IPS DF 6.9 (cell line): ENCODE data around the gene MAP3K9.

Source experiments
- DNase-seq: peaks from one replicate; pipeline ENCODE4 v3.0.0-alpha.2; 2013; ENCODE audit warnings: low read depth, low spot score
- H3K27ac ChIP-seq: one replicate; pipeline ENCODE4 v1.5.1; 2013; ENCODE audit warnings: low read length, control low read depth
- H3K27me3 ChIP-seq: 2 replicates; pipeline ENCODE4 v1.6.1; 2013; ENCODE audit warnings: mild to moderate bottlenecking, low read length; ENCODE audit not compliant: control insufficient read depth, insufficient read depth
- H3K36me3 ChIP-seq: 2 replicates; pipeline ENCODE4 v1.6.1; 2013; ENCODE audit warnings: low read length; ENCODE audit not compliant: control insufficient read depth, insufficient read depth
- H3K4me1 ChIP-seq: 2 replicates; pipeline ENCODE4 v1.6.1; 2013; ENCODE audit warnings: low read length; ENCODE audit not compliant: control insufficient read depth, insufficient read depth
- H3K4me3 ChIP-seq: 2 replicates; pipeline ENCODE4 v1.5.1; 2013; ENCODE audit warnings: mild to moderate bottlenecking, low read length
- H3K9me3 ChIP-seq: 2 replicates; pipeline ENCODE4 v1.6.1; 2013; ENCODE audit warnings: low read length, inconsistent platforms; ENCODE audit not compliant: control insufficient read depth, insufficient read depth
- WGBS: extraction: QIAGEN DNeasy Blood & Tissue Kit; methylation state at CpG from one replicate; pipeline ENCODE4 v1.1.7; 2013; ENCODE audit warnings: mixed read lengths, missing lambda C conversion rate; ENCODE audit not compliant: insufficient read length, insufficient coverage; 5-methylcytosine and 5-hydroxymethylcytosine counted together

MAP3K9 gene

DNA sequence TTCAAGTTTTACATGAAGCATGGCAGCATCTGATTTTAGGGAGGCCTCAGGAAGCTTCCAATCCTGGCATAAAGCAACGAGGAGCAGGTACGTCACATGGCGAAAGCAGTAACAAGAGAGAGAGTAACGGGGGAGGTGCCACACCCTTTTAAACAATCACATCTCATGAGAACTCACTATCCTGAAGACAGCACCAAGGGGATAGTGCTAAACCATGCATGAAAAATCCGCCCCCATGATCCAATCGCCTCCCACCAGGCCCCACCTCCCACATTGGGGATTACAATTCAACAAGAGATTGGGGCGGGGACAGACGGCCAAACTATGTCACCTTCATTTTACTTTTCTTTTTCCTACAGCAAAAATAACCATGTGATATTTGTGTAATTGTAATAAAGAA, 7.2 kb upstream of the MAP3K9 start:
- Histone ChIP-seq H3K4me1 (no peaks in the 10 kb centered on the region), H3K9me3 (no peaks in the 10 kb centered on the region), H3K4me3 (no peak overlapping the region), H3K36me3 (no peaks in the 10 kb centered on the region), H3K27me3 (no peaks in the 10 kb centered on the region), H3K27ac (no peak overlapping the region)
- no CpG with 5 or more reads among the region's 8 CpGs for WGBS
- DNase-seq: no peak

DNA sequence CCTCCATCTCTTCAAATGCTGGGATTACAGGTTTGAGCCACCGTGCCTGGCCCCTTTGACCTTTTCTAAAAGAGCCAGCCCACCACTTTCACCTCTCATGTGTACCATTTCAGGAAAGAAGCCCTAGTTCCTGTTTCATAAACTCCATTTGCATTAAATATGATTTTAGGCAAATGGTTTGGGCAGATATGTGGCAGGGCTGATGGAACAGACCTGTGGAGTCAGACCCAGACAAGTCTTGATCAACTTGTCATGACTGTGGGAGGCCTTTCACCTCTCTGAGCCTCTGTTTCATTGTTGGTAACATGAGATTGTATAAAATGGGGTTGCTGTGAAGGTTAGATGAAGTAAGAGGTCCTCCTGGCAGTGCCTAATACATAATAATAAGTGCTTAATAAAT, 5.2 kb upstream of the MAP3K9 start:
- Histone ChIP-seq H3K27me3 (no peaks in the 10 kb centered on the region), H3K36me3 (no peaks in the 10 kb centered on the region), H3K4me3 (no peak overlapping the region), H3K9me3 (no peaks in the 10 kb centered on the region), H3K27ac (no peak overlapping the region), H3K4me1 (no peaks in the 10 kb centered on the region)
- WGBS: no CpG with 5 or more reads among the region's 1 CpG
- DNase-seq: no peak

DNA sequence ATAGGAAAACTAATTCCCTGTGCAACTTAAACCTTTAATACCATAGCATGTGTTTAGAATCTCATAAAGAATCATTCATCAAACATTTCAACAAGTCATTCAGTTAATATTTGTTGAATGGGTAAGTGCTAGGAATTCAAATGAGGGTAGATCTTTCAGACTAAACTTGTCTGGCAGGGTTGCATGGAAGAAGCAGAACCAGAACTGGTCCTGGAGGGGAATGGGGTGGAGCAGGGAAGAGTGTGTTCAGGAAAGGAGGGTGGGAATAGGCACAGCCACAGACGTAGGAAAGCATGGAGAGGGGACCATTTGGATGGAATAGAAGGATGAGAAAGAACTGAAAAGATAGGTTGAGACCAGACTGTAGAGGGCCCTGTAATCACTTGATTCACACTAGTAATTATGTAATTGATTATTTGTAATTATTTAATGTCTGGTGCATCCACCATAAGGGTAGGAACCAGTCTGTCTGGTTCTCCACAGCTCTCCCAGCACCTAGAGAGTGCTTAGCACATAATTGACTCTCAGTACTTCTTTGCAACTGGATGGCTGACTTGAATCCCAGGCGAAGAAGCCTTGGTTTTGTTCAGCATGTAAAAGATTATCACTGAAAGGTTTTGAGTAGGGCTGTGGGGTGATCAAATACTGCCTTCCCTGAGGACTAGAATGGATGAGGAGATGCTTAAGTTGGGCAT, 3.0 kb upstream of the MAP3K9 start:
- no peaks in the 10 kb centered on the region for H3K27me3 ChIP-seq
- no peaks in the 10 kb centered on the region for H3K36me3 ChIP-seq
- WGBS: no CpG with 5 or more reads among the region's 2 CpGs
- H3K27ac ChIP-seq: no peak overlapping the region
- no peak overlapping the region for H3K4me3 ChIP-seq
- no peak for DNase-seq
- H3K9me3 ChIP-seq: no peaks in the 10 kb centered on the region
- peaks cover 1% of the 10 kb centered on the region; the same call in 1 of the 2 replicates for H3K4me1 ChIP-seq

DNA sequence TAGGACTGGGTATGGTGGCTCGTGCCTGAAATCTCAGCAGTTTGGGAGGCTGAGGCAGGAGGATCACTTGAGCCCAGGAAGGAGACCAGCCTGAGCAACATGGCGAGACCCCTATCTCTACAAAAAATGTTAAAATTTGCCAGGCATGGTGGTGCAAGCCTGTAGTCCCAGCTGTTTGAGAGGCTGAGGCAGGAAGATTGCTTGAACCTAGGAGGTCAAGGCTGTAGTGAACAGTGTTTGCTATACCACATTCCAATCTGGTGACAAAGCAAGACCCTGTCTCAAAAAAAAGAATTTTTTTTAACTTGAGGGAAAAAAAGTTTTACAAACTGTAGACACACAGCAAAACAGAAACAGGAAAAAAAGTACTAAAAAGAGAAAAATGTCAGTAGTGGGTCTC, 2.3 kb upstream of the MAP3K9 start:
- DNase-seq: no peak
- WGBS: no CpG with 5 or more reads among the region's 2 CpGs
- Histone ChIP-seq H3K27ac (no peak overlapping the region), H3K4me1 (peaks cover 1% of the 10 kb centered on the region; the same call in 1 of the 2 replicates), H3K27me3 (no peaks in the 10 kb centered on the region), H3K4me3 (no peak overlapping the region), H3K9me3 (no peaks in the 10 kb centered on the region), H3K36me3 (no peaks in the 10 kb centered on the region)

DNA sequence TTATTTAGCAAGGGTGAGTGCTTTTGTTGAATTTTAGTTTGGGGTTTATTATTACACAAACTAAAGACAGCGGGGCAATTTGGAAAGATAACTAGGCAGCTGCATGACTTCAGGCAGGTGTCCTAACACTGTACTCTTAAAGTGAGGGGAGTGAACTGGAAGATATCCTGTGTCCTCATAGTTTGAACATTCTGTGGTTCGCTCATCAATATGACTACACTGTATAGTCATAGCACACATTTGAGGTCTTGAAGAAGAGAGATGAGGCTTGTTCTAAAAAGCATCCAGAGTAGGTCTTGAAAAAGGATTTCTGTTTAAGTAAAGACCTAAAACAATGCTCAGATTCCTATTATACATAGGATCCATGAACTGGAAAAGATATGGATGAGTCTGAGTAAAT, 1.7 kb upstream of the MAP3K9 start:
- Histone ChIP-seq H3K27me3 (no peaks in the 10 kb centered on the region), H3K36me3 (no peaks in the 10 kb centered on the region), H3K9me3 (no peaks in the 10 kb centered on the region), H3K27ac (no peak overlapping the region), H3K4me1 (peaks cover 1% of the 10 kb centered on the region; the same call in 1 of the 2 replicates), H3K4me3 (no peak overlapping the region; the same call in 1 of the 2 replicates)
- no peak for DNase-seq
- no CpG with 5 or more reads among the region's 2 CpGs for WGBS

DNA sequence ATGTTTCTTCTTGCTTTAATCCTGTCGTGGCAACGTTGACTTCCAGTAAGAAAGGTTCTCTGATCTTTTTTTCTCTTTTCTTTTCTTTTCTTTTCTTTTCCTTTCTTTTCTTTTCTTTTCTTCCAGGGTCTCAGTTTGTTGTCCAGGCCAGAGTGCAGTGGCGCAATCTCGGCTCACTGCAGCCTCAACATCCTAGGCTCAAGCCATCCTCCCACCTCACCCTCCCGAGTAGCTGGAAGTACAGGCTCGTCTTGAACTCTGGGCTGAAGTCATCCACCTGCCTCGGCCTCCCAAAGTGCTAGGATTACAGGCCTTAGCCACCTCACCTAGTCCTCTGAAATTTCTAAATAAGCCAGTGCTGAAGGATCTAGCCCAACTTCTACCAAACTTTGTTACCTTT, 1.3 kb upstream of the MAP3K9 start:
- no peaks in the 10 kb centered on the region for H3K36me3 ChIP-seq
- H3K27ac ChIP-seq: no peak overlapping the region
- peak overlapping the region; percentile 73; the same call in 1 of the 2 replicates for H3K4me3 ChIP-seq
- H3K9me3 ChIP-seq: no peaks in the 10 kb centered on the region
- no CpG with 5 or more reads among the region's 7 CpGs for WGBS
- DNase-seq: no peak
- no peaks in the 10 kb centered on the region for H3K27me3 ChIP-seq
- H3K4me1 ChIP-seq: peaks cover 1% of the 10 kb centered on the region; the same call in 1 of the 2 replicates

DNA sequence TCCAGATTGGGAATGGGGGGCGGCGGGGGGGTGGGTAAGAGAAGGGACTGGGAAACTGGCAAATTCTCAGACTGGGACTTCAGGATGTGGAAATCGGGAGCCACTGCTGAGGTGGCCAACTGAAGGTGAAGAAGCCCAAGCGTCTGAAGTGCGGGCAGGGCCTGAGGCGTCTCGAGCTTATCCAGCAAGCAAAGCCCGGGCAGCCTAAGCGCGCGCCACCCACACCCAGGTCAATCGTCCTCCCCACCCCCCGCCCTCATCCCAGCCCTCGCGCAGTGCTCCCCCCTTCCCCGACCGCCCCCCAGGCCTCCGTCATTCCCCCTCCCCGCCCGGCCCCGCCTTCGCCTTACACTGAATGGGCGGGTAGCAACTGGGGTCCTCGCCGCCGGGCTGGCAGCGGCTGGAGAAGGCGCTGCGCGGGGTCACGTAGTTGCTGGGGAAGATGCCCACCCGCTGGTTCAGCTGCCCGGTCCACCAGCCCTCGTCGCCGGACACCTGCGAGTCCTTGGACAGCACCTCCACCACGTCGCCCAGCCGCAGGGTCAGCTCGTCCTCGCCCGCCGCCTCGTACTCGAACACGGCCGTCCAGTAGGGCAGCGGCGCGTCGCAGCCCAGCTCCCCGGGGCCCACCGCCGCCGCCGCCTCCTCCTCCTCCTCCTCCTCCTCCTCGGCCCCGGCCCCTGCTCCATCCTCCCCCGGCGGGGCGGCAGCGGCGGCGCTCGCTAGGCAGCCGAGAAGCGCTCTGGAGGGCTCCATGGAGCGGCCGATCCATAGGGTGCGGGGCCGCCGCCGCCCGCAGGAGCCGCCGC, 693 bp downstream of the MAP3K9 start:
- no peaks in the 10 kb centered on the region for H3K36me3 ChIP-seq
- no peak overlapping the region for H3K27ac ChIP-seq
- no peaks in the 10 kb centered on the region for H3K9me3 ChIP-seq
- DNase-seq: no peak
- H3K27me3 ChIP-seq: no peaks in the 10 kb centered on the region
- no CpG with 5 or more reads among the region's 77 CpGs for WGBS
- peaks cover 1% of the 10 kb centered on the region; the same call in 1 of the 2 replicates for H3K4me1 ChIP-seq
- peak overlapping the region; percentile 73 for H3K4me3 ChIP-seq

DNA sequence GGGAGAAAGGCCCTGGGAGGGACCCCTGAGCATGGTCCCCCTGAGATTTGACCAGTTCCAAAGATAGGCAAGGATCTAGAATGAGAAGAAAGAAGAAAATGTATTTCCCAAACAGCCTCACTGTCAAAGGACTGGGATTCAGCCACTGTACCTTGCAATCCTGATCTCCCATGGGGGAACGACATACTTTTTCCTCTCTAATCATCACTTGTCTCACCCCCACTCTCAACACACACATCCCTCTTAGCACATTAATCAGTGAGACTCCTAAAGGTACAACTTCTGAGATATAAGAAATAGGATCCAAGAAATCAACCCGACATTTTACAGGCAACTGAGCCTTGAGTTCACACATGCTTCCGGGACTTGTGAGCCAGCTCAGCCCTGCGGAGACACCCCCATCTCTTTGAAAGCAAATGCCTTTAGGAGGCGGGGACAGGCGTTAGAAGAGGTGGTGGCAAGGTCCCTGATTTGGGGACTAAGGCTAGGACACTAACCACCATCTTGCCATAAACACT, 1.4 kb downstream of the MAP3K9 start:
- H3K4me1 ChIP-seq: peaks cover 1% of the 10 kb centered on the region; the same call in 1 of the 2 replicates
- no peaks in the 10 kb centered on the region for H3K9me3 ChIP-seq
- H3K27ac ChIP-seq: no peak overlapping the region
- H3K36me3 ChIP-seq: no peaks in the 10 kb centered on the region
- H3K27me3 ChIP-seq: no peaks in the 10 kb centered on the region
- WGBS: no CpG with 5 or more reads among the region's 6 CpGs
- no peak for DNase-seq
- peak overlapping the region; percentile 73; the same call in 1 of the 2 replicates for H3K4me3 ChIP-seq

DNA sequence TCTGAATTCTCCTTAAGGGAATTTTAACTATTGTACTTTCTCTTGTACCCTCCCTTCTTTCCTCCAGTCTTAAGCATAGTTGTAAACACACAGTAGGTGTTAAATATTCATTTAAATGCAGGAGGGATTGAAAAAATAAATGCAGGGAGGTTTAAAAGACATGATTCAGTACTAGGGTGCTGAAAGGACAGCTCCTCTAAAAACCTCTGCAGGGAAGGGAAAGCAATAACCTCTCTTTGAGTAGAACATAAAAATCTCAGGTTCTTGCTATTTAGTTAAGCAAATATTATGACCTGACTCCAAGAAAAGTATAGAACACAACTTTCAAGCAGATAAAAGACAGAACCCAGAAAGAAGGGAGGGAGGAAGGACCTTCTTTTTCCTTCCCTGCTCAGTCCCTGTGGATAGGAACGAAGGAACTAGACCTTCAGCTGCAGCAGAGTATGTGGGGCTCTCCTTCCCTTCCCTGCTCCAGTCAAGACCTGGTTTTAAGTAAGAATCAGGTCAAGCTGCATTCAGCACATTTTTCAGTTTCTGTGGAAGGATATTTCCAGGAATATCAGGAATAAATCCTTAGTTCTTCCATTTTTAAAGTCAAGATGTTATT, 4.7 kb downstream of the MAP3K9 start:
- Histone ChIP-seq H3K27ac (no peak overlapping the region), H3K4me3 (no peak overlapping the region), H3K9me3 (no peaks in the 10 kb centered on the region), H3K4me1 (peaks cover 3% of the 10 kb centered on the region), H3K36me3 (peaks cover 5% of the 10 kb centered on the region; the same call in 1 of the 2 replicates), H3K27me3 (no peaks in the 10 kb centered on the region)
- WGBS: no CpG with 5 or more reads among the region's 1 CpG
- no peak for DNase-seq
